OCI-M2 (cell line): Measurements from ENCODE around the gene AFF1.

Source experiments
- DNase-seq: peaks from one replicate; lab custom pipeline; 2025; ENCODE audit not compliant: unreplicated experiment; lab: John Stamatoyannopoulos, UW

Gene AFF1

GRCh38 chr4:86934771-86935565 lies at the start of gene AFF1:
Gene AFF1, plus strand, starts transcription at chr4:86935011. Its CDS starts 13,523 bp downstream, at chr4:86948534.
- no peak for DNase-seq

- DNase-seq = no peak
These were observed 44.0 kb upstream of the AFF1 start for GRCh38 chr4:86890790-86891189.

- DNase-seq = no peak
These were observed 42.8 kb upstream of the AFF1 start, which contains the start of gene C4orf36 for GRCh38 chr4:86891762-86892635. Gene C4orf36, minus strand, starts transcription at chr4:86892422. Its CDS starts 902 bp downstream, at chr4:86891520.

- no peak for DNase-seq
These were observed 42.2 kb upstream of the AFF1 start for GRCh38 chr4:86892636-86892960.

GRCh38 chr4:86893136-86893535 lies 41.7 kb upstream of the AFF1 start:
- DNase-seq = no peak

GRCh38 chr4:86894455-86894854 lies 40.4 kb upstream of the AFF1 start:
- no peak for DNase-seq

GRCh38 chr4:86895692-86896488 lies 38.9 kb upstream of the AFF1 start:
- DNase-seq = no peak

GRCh38 chr4:86896596-86896995 lies 38.2 kb upstream of the AFF1 start:
- no peak for DNase-seq

- DNase-seq = no peak
These were observed 36.2 kb upstream of the AFF1 start for GRCh38 chr4:86898562-86898961.

- no peak for DNase-seq
These were observed 32.9 kb upstream of the AFF1 start for GRCh38 chr4:86901864-86902263.

GRCh38 chr4:86908251-86908657 lies 26.6 kb upstream of the AFF1 start:
- DNase-seq = no peak

- DNase-seq = no peak
These were observed 25.1 kb upstream of the AFF1 start for GRCh38 chr4:86909546-86910295.

- DNase-seq = no peak
These were observed 24.4 kb upstream of the AFF1 start for GRCh38 chr4:86910369-86910768.

GRCh38 chr4:86910820-86911684 lies 23.8 kb upstream of the AFF1 start:
- DNase-seq = no peak

- DNase-seq = no peak
These were observed 18.4 kb upstream of the AFF1 start for GRCh38 chr4:86916392-86916791.

GRCh38 chr4:86917212-86918039 lies 17.4 kb upstream of the AFF1 start:
- DNase-seq = no peak

GRCh38 chr4:86918539-86919072 lies 16.2 kb upstream of the AFF1 start:
- DNase-seq = no peak

- DNase-seq = no peak
These were observed 15.1 kb upstream of the AFF1 start for GRCh38 chr4:86919561-86920223.
